Measurements from ENCODE around the gene GNAI1.
A peak's percentile ranks its signal among the peaks of the same experiment; 100 is the strongest.

The GNAI1 gene

GRCh38 chr7:80150611-80151273, 16.1 kb downstream of the GNAI1 start:
- Histone ChIP-seq H3K79me2 (ENCODE audit: low read length) (peaks cover 80% of the 10 kb centered on the region), H3K4me2 (ENCODE audit: low read depth, low read length) (no peak overlapping the region), H3K27me3 (replicated peaks; ENCODE audit: insufficient read depth, low read length) (no peaks in the 10 kb centered on the region), H3K27ac (ENCODE audit: low read length) (no peak overlapping the region), H3K4me1 (ENCODE audit: low read length) (peaks cover 8% of the 10 kb centered on the region; the same call in 1 of the 2 replicates), H3K9me2 (replicated peaks; ENCODE audit: insufficient read depth, low read length) (no peaks in the 10 kb centered on the region), H4K20me1 (ENCODE audit: insufficient read depth, low read length) (peaks cover 24% of the 10 kb centered on the region), H3K9me3 (replicated peaks; ENCODE audit: insufficient read depth, low read length) (no peaks in the 10 kb centered on the region), H2AFZ (ENCODE audit: low read length) (no peak overlapping the region), H3K4me3 (ENCODE audit: low read length) (no peak overlapping the region), H3K36me3 (replicated peaks; ENCODE audit: insufficient read depth, low read length) (no peaks in the 10 kb centered on the region), H3F3A (ENCODE audit: insufficient read depth, low read length) (0 out of 2 replicates have a peak, but pooled peaks cover 3% of the 10 kb centered on the region), H3K9ac (ENCODE audit: low read length) (no peak overlapping the region)
- no peak for DNase-seq
- TF ChIP-seq CTCF (IDR thresholded peaks at IDR 0.05; ENCODE audit: low read length) (no peak), EZH2phosphoT487 (IDR thresholded peaks at IDR 0.05; ENCODE audit: low read length) (no peak)

GRCh38 chr7:80151274-80151665, 16.6 kb downstream of the GNAI1 start:
- Histone ChIP-seq H3K4me1 (ENCODE audit: low read length) (peaks cover 8% of the 10 kb centered on the region; the same call in 1 of the 2 replicates), H3F3A (ENCODE audit: insufficient read depth, low read length) (0 out of 2 replicates have a peak, but pooled peaks cover 3% of the 10 kb centered on the region), H3K9ac (ENCODE audit: low read length) (no peak overlapping the region), H4K20me1 (ENCODE audit: insufficient read depth, low read length) (peaks cover 19% of the 10 kb centered on the region), H2AFZ (ENCODE audit: low read length) (no peak overlapping the region), H3K27ac (ENCODE audit: low read length) (no peak overlapping the region), H3K9me3 (replicated peaks; ENCODE audit: insufficient read depth, low read length) (no peaks in the 10 kb centered on the region), H3K27me3 (replicated peaks; ENCODE audit: insufficient read depth, low read length) (no peaks in the 10 kb centered on the region), H3K4me2 (ENCODE audit: low read depth, low read length) (no peak overlapping the region), H3K79me2 (ENCODE audit: low read length) (peaks cover 79% of the 10 kb centered on the region), H3K36me3 (replicated peaks; ENCODE audit: insufficient read depth, low read length) (no peaks in the 10 kb centered on the region), H3K9me2 (replicated peaks; ENCODE audit: insufficient read depth, low read length) (no peaks in the 10 kb centered on the region), H3K4me3 (ENCODE audit: low read length) (no peak overlapping the region)
- TF ChIP-seq EZH2 (optimal IDR thresholded peaks at IDR 0.05; ENCODE audit: low read depth, low read length) (no peak), EZH2phosphoT487 (IDR thresholded peaks at IDR 0.05; ENCODE audit: low read length) (no peak), CTCF (IDR thresholded peaks at IDR 0.05; ENCODE audit: low read length) (no peak)
- peak; percentile 50 for DNase-seq

GRCh38 chr7:80153446-80153845, 18.8 kb downstream of the GNAI1 start:
- no peak for TF ChIP-seq EZH2phosphoT487 (IDR thresholded peaks at IDR 0.05; ENCODE audit: low read length)
- TF ChIP-seq EZH2 (optimal IDR thresholded peaks at IDR 0.05; ENCODE audit: low read depth, low read length) = no peak
- TF ChIP-seq CTCF (IDR thresholded peaks at IDR 0.05; ENCODE audit: low read length) = no peak
- Histone ChIP-seq H3F3A (ENCODE audit: insufficient read depth, low read length) (0 out of 2 replicates have a peak, but pooled peaks cover 3% of the 10 kb centered on the region), H3K9me3 (replicated peaks; ENCODE audit: insufficient read depth, low read length) (no peaks in the 10 kb centered on the region), H3K4me1 (ENCODE audit: low read length) (peaks cover 8% of the 10 kb centered on the region; the same call in 1 of the 2 replicates), H3K4me2 (ENCODE audit: low read depth, low read length) (no peak overlapping the region), H3K27ac (ENCODE audit: low read length) (no peak overlapping the region), H3K4me3 (ENCODE audit: low read length) (no peak overlapping the region), H3K79me2 (ENCODE audit: low read length) (peaks cover 75% of the 10 kb centered on the region), H2AFZ (ENCODE audit: low read length) (no peak overlapping the region), H3K36me3 (replicated peaks; ENCODE audit: insufficient read depth, low read length) (no peaks in the 10 kb centered on the region), H4K20me1 (ENCODE audit: insufficient read depth, low read length) (peaks cover 14% of the 10 kb centered on the region), H3K9me2 (replicated peaks; ENCODE audit: insufficient read depth, low read length) (no peaks in the 10 kb centered on the region), H3K9ac (ENCODE audit: low read length) (no peak overlapping the region), H3K27me3 (replicated peaks; ENCODE audit: insufficient read depth, low read length) (no peaks in the 10 kb centered on the region)
- no peak for DNase-seq
